Brain microvascular endothelial cell (primary cell): ENCODE data around the gene FGF10.

Experiments used
- DNase-seq: peaks from one replicate; pipeline ENCODE4 v3.0.0-alpha.2; 2020
- H3K27ac ChIP-seq: fragments of 250-450 bp; sonication (Bioruptor Pico); 2 replicates; pipeline ENCODE4 v1.5.1; 2020; ENCODE audit warnings: mild to moderate bottlenecking, moderate library complexity
- H3K27me3 ChIP-seq: fragments of 250-450 bp; sonication (Bioruptor Pico); replicated peaks from 2 replicates; pipeline ENCODE4 v1.5.1; 2020; ENCODE audit warnings: mild to moderate bottlenecking
- H3K36me3 ChIP-seq: fragments of 250-450 bp; sonication (Bioruptor Pico); replicated peaks from 2 replicates; pipeline ENCODE4 v1.5.1; 2020; ENCODE audit warnings: mild to moderate bottlenecking
- H3K4me3 ChIP-seq: 2 replicates; pipeline ENCODE4 v1.5.1; 2011; ENCODE audit warnings: low read depth, mild to moderate bottlenecking, control low read depth, low read length, moderate library complexity
- in situ Hi-C: cut with HindIII; loops from 2 replicates; pipeline ENCODE4 v1.10.0; 2017; ENCODE audit warnings: low sequenced_read_pairs, low pct_ligation_motif_present
- TF ChIP-seq, protein P1 (sequence below): IDR thresholded peaks from 2 replicates; pipeline ENCODE4 v1.5.1; 2011; ENCODE audit warnings: low read depth, mild to moderate bottlenecking, moderate library complexity, low read length, control low read depth, inconsistent platforms; ENCODE audit errors: missing control alignments

The FGF10 gene

DNA sequence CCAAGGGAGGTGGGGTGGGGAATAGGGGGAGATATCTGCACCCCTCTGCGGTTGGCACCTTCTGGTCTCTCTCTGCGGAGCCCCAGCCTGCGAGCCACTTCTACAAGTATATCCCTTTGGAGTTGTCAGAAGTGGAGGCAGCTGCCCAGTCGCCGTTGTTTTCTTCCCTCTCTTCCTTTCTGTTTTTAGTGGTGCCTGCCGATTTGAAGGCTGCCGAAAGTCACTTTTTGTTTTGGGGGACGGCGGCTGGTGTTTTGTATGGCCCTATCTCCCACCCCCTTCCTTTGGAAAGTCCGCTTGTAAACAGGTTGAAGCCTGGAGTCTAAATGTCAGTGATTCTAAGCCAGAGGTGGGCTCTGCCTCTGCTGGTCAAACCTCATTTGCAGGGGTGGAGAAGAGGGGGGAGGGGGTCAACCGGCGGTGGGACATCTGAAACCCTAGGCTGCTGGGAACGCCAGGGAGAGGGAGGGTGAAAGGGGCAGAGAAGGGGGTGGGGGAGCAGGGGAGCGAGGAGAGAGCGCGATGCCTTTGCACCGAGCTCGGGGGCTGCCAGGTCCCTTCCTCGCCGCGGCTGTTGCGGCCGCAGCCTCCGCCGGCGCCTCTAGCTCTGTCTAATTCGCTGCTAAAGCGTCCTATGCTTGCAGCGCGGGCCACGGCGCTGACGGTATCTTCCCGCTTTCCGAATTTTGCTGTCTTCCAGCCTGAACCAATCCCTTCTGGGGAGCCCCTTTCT lies at the start of gene FGF10:
Gene FGF10 (minus strand): TSS at position 331 of the 733 bp plus-strand sequence. CDS start 738 bp downstream, outside the sequence.
- Histone ChIP-seq H3K4me3 (peak within 1 kb of the TSS; percentile 16), H3K27ac (no peak within 1 kb of the TSS), H3K27me3 (peaks cover 12% of the 10 kb centered on the region), H3K36me3 (no peaks in the 10 kb centered on the region)
- in situ Hi-C loops, result no loop called here
- no peak for DNase-seq
- TF ChIP-seq, protein P1, sequence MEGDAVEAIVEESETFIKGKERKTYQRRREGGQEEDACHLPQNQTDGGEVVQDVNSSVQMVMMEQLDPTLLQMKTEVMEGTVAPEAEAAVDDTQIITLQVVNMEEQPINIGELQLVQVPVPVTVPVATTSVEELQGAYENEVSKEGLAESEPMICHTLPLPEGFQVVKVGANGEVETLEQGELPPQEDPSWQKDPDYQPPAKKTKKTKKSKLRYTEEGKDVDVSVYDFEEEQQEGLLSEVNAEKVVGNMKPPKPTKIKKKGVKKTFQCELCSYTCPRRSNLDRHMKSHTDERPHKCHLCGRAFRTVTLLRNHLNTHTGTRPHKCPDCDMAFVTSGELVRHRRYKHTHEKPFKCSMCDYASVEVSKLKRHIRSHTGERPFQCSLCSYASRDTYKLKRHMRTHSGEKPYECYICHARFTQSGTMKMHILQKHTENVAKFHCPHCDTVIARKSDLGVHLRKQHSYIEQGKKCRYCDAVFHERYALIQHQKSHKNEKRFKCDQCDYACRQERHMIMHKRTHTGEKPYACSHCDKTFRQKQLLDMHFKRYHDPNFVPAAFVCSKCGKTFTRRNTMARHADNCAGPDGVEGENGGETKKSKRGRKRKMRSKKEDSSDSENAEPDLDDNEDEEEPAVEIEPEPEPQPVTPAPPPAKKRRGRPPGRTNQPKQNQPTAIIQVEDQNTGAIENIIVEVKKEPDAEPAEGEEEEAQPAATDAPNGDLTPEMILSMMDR, result no peak

DNA sequence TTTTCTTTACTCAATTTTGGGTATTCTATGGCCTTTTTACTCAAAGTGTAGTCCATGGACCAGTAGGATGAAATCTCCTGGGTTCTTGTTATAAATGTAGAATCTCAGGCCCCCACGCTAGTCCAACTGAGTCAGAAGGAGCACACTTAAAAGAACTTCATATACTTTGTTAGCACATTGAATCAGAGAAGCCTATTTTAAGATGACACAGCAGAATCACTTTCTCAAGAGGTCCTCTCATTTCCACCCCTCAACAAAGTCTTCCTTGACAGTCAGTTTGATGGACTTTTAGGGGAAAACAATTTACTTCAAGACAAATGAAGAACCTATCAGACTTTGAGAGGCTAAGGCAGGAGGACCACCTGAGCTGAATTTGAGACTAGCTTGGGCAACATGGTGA lies 37.7 kb upstream of the FGF10 start:
- TF ChIP-seq, protein P1, result no peak
- in situ Hi-C loops, result no loop called here
- no peak for DNase-seq
- no peak overlapping the region for H3K27ac ChIP-seq
- no peaks in the 10 kb centered on the region for H3K36me3 ChIP-seq
- no peak overlapping the region for H3K4me3 ChIP-seq
- no peaks in the 10 kb centered on the region for H3K27me3 ChIP-seq

DNA sequence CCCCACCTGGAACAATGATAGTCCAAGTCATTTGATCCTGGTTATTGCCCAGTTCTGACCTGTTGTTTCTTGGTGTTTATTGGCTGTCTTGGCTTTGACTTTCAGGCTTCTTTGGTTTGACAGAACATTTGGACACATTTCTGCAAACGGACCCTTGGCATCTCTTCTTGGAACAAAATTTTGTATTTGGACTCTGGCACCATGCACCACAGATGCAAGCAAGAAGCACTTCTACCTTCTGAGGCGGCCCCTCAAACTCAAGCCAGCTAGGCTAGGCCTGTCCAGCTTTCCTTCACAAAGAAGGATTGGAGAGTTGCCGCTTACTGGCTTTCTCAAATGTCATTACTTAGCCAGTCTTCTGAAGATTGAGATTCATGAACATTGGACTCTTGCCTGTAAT lies 23.1 kb upstream of the FGF10 start:
- Histone ChIP-seq H3K27ac (no peak overlapping the region), H3K4me3 (no peak overlapping the region), H3K36me3 (no peaks in the 10 kb centered on the region), H3K27me3 (no peaks in the 10 kb centered on the region)
- TF ChIP-seq, protein P1, result no peak
- in situ Hi-C loops, result no loop called here
- DNase-seq, result no peak

DNA sequence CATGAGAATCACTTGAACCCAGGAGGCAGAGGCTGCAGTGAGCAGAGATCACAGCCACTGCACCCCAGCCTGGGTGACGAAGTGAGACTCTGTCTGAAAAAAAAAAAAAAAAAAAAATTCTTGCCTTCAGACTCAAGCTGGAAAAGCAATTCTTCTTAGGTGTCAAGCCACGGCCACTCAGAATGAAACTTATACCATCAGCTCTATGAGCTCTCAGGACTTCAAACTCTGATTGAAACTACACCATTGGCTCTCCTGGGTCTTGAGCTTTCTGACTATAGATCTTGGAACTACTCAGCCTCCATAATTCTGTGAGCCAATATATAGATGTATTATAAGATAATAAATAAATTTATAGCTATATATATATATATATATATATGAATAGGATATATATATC lies 12.9 kb upstream of the FGF10 start:
- no peak overlapping the region for H3K4me3 ChIP-seq
- no peak for DNase-seq
- H3K36me3 ChIP-seq, result no peaks in the 10 kb centered on the region
- TF ChIP-seq, protein P1, result no peak
- H3K27ac ChIP-seq, result no peak overlapping the region
- no peaks in the 10 kb centered on the region for H3K27me3 ChIP-seq
- in situ Hi-C loops, result no loop called here

DNA sequence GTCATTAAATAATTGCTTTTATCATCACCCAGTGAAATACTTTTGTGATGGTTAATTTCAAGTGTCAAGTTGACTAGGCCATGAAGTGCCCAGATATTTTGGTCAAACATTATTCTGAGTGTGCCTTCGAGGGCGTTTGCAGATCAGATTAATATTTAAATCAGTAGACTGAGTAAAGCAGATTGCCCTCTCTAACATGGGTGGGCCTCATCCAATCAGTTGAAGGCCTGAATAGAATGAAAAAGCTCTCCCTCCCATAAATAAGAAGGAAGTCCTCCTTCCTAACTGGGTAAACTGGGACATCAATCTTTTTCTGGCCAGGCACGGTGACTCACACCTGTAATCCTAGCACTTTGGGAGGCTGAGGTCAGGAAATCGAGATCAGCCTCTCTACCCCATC lies 12.4 kb upstream of the FGF10 start:
- DNase-seq, result no peak
- Histone ChIP-seq H3K27me3 (no peaks in the 10 kb centered on the region), H3K4me3 (no peak overlapping the region), H3K27ac (no peak overlapping the region), H3K36me3 (no peaks in the 10 kb centered on the region)
- in situ Hi-C loops, result no loop called here
- TF ChIP-seq, protein P1, result no peak

DNA sequence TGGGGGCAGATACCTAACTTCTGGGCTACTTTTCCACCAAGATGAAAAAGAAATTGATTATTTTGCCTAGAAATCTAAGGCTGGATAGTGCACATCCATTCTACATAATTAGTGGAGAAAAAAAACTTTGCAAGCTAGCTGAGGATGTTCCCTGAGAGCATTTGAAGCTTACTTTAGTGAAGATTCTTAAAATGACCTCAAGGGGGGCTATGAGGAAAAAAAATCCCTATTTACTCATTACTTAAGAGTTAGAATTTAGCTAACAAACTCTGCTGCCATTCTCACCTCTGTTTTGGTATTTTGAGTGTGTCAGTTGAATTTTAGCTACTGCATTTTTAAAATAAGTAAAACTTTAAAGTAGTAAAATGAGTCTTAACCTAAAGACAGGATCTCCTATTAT lies 9.2 kb upstream of the FGF10 start:
- Histone ChIP-seq H3K27me3 (no peaks in the 10 kb centered on the region), H3K27ac (no peak overlapping the region), H3K36me3 (no peaks in the 10 kb centered on the region), H3K4me3 (no peak overlapping the region)
- TF ChIP-seq, protein P1, result no peak
- no peak for DNase-seq
- in situ Hi-C loops, result no loop called here
